ENCODE results near the gene VWF.
"Not testable (repeated sequence)": the region's sequence is repeated elsewhere in the genome, so short reads cannot be mapped to it uniquely, and the experiment has no call there.

Gene VWF

DNA sequence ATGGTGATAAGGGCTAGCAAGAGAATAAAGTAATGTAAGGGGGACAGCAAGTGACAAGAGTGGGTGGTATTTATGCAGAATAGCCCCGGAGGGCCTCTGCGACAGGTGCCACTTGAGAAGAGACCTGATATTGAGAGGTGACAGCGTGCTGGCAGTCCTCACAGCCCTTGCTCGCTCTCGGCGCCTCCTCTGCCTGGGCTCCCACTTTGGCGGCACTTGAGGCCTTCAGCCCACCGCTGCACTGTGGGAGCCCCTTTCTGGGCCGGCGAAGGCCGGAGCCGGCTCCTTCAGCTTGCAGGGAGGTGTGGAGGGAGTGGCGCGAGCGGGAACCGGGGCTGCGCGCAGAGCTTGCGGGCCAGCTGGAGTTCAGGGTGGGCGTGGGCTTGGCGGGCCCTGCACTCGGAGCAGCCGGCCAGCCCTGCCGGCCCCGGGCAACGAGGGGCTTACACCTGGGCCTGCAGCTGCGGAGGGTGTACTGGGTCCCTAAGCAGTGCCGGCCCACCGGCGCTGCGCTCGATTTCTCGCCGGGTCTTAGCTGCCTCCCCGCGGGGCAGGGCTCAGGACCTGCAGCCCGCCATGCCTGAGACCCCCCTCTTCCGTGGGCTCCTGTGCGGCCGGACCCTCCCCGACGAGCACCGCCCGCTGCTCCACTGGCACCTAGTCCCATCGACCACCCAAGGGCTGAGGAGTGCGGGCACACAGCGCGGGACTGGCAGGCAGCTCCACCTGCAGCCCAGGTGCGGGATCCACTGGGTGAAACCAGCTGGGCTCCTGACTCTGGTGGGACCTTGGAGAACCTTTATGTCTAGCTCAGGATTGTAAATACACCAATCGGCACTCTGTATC is 34.9 kb upstream of the VWF start:
- not testable (repeated sequence) for H3K36me3 ChIP-seq (ENCODE audit: insufficient read depth, low read length); H3K4me3 ChIP-seq (ENCODE audit: low read length); H3K27me3 ChIP-seq (ENCODE audit: insufficient read depth, low read length); H3K27ac ChIP-seq (ENCODE audit: low read depth, low read length); H3K4me1 ChIP-seq (ENCODE audit: insufficient read depth, low read length); H3K9me3 ChIP-seq (ENCODE audit: insufficient read depth, low read depth, low read length); H3K9ac ChIP-seq (ENCODE audit: low read depth, low read length)
- WGBS = 95% methylated on average over 50 of the region's 50 CpGs

DNA sequence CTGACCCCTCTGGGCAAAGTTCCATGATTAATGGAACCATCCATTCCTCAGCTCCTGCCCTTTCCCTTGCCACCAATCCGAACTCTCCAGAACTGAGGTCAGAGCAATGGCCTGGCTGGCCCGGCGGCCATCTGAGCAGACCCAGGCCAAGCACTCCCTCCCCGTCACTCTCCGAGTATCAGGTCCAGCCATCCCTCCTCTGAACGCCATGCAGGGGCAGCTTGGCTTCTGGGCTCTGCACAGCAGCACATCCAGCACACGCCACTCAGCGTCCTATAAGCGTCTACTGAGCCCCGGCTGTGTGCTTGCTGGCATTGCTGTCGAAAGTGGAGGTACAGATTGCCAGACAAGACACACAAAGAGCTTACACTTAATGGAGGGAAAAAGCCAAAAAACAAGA is 34.3 kb upstream of the VWF start:
- no peaks in the 10 kb centered on the region for H3K36me3 ChIP-seq (ENCODE audit: insufficient read depth, low read length)
- no peaks in the 10 kb centered on the region for H3K4me1 ChIP-seq (ENCODE audit: insufficient read depth, low read length)
- WGBS = 90% methylated on average over 11 of the region's 11 CpGs
- H3K9me3 ChIP-seq (ENCODE audit: insufficient read depth, low read depth, low read length) = no peaks in the 10 kb centered on the region
- H3K27ac ChIP-seq (ENCODE audit: low read depth, low read length) = no peak overlapping the region
- no peak overlapping the region for H3K4me3 ChIP-seq (ENCODE audit: low read length)
- H3K9ac ChIP-seq (ENCODE audit: low read depth, low read length) = no peak overlapping the region
- no peaks in the 10 kb centered on the region for H3K27me3 ChIP-seq (ENCODE audit: insufficient read depth, low read length)

DNA sequence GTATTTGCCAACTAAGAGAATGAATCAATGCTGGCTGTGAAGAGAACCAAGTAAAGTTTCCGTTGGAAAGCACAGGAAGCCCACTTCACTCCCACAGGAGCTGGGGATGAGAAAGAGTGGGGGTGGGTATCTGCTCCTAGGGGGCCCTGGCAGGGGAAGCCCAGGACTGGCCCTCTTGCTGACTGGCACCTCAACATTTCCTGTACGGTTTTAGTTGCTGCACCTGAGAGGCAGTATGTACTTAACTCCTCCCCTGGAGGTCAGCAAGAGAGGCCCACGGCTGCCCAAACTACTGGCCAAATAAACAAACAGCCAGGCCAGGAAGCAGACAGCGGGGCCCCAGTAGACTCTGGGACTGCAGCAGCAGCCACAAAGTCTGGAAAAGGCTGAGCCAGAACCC is 33.8 kb upstream of the VWF start:
- no peak overlapping the region for H3K9ac ChIP-seq (ENCODE audit: low read depth, low read length)

DNA sequence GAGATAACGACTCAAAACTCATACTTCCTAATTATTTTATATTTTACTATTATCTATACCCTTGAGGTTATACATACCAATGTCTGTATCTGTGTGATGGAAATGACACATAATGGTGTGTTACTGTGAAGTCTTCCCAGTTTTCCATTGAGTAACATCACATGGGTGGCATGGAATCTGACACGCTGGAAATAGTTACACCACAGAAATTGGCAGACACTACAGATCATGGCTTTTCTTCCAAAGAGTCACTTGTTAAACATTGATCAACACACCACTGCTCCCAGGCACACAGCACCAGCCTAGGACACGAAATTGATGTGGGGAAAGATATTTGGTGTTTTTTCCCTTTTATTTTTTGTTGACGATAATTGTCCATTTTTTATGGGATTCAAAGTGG is 33.0 kb upstream of the VWF start:
- H3K9me3 ChIP-seq (ENCODE audit: insufficient read depth, low read depth, low read length) = no peaks in the 10 kb centered on the region
- H3K9ac ChIP-seq (ENCODE audit: low read depth, low read length) = no peak overlapping the region
- no peaks in the 10 kb centered on the region for H3K27me3 ChIP-seq (ENCODE audit: insufficient read depth, low read length)
- no peak overlapping the region for H3K27ac ChIP-seq (ENCODE audit: low read depth, low read length)
- 97% methylated on average over 3 of the region's 4 CpGs for WGBS
- H3K36me3 ChIP-seq (ENCODE audit: insufficient read depth, low read length) = no peaks in the 10 kb centered on the region
- no peaks in the 10 kb centered on the region for H3K4me1 ChIP-seq (ENCODE audit: insufficient read depth, low read length)
- no peak overlapping the region for H3K4me3 ChIP-seq (ENCODE audit: low read length)

More for the DNA sequence above, 33.8 kb upstream of the VWF start:
- Histone ChIP-seq H3K4me3 (ENCODE audit: low read length) (no peak overlapping the region), H3K9me3 (ENCODE audit: insufficient read depth, low read depth, low read length) (no peaks in the 10 kb centered on the region), H3K36me3 (ENCODE audit: insufficient read depth, low read length) (no peaks in the 10 kb centered on the region), H3K4me1 (ENCODE audit: insufficient read depth, low read length) (no peaks in the 10 kb centered on the region), H3K27ac (ENCODE audit: low read depth, low read length) (no peak overlapping the region), H3K27me3 (ENCODE audit: insufficient read depth, low read length) (no peaks in the 10 kb centered on the region)
- WGBS = 79% methylated on average over 4 of the region's 4 CpGs

DNA sequence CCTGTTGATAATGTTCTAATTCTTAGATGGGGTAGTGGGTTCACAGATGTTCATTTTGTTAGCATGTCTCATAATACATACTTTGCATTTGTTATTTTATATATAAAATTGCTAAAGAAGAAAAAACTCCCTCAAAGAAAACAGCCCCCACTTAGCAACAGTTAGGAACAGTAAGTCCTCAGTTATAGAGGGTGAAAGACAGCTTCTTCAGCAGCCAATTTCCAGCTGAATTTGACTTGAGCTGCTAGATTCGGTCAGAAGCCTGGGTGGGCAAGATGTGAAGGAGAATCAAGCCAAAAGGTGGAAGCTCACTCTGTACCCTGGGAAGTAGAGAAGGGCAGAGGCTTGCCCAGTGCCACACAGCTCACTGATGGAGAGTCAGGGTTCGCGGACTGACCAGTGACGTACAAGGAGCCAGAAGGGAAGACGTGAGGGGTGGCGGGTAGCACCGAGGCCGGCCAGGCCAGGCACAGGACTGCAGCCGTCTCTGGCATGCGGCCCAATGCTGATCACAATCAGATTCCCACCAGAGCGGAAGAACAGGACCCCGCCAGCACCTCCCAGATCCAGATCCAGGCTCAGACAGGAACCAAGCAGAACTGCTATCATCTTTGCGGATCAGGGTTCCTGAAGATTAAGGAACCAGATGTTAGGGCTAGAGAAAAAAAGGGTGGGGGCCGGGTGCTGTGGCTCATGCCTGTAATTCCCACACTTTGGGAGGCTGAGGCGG is 30.4 kb upstream of the VWF start:
- H3K27ac ChIP-seq (ENCODE audit: low read depth, low read length) = no peak overlapping the region
- no peaks in the 10 kb centered on the region for H3K9me3 ChIP-seq (ENCODE audit: insufficient read depth, low read depth, low read length)
- H3K4me3 ChIP-seq (ENCODE audit: low read length) = no peak overlapping the region
- no peaks in the 10 kb centered on the region for H3K36me3 ChIP-seq (ENCODE audit: insufficient read depth, low read length)
- no peak overlapping the region for H3K9ac ChIP-seq (ENCODE audit: low read depth, low read length)
- H3K4me1 ChIP-seq (ENCODE audit: insufficient read depth, low read length) = no peaks in the 10 kb centered on the region
- no peaks in the 10 kb centered on the region for H3K27me3 ChIP-seq (ENCODE audit: insufficient read depth, low read length)
- WGBS = 90% methylated on average over 15 of the region's 15 CpGs

DNA sequence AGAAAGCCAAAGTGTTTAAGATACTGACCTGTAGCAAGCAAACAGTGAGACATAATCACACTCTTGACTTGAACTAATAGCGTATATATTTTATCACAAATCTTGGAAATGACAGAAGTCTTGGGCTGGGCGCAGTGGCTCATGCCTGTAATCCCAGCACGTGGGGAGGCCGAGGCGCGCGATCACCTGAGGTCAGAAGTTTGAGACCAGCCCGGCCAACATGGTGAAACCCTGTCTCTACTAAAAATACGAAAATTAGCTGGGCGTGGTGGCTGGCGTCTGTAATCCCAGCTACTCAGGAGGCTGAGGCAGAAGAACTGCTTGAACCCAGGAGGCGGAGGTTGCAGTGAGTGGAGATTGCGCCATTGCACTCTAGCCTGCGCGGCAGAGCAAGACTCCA is 24.3 kb upstream of the VWF start:
- not testable (repeated sequence) for H3K36me3 ChIP-seq (ENCODE audit: insufficient read depth, low read length); H3K27me3 ChIP-seq (ENCODE audit: insufficient read depth, low read length); H3K9me3 ChIP-seq (ENCODE audit: insufficient read depth, low read depth, low read length); H3K4me1 ChIP-seq (ENCODE audit: insufficient read depth, low read length); H3K27ac ChIP-seq (ENCODE audit: low read depth, low read length); H3K9ac ChIP-seq (ENCODE audit: low read depth, low read length); H3K4me3 ChIP-seq (ENCODE audit: low read length)
- WGBS = 98% methylated on average over 15 of the region's 15 CpGs

DNA sequence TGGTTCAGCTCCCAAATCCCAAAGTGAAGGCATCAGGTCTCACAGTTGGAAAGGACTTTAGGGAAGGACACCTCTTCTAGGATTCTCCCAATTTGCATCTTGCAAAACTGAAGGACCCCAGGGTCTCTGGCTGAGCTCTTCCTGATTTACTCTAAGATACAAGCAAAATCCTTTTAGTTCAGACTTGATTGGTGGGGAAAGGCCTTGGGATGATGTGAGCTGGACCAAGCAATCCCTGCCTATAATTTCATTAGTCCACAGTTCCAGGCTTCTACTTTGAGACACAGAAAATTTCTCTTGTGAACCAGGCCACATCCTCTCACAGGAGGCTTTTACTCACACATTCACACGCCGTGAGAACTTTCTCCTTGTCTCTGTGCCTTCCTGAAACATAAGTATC is 23.6 kb upstream of the VWF start:
- Histone ChIP-seq H3K27me3 (ENCODE audit: insufficient read depth, low read length) (no peaks in the 10 kb centered on the region), H3K4me3 (ENCODE audit: low read length) (no peak overlapping the region), H3K27ac (ENCODE audit: low read depth, low read length) (no peak overlapping the region), H3K4me1 (ENCODE audit: insufficient read depth, low read length) (no peaks in the 10 kb centered on the region), H3K9ac (ENCODE audit: low read depth, low read length) (no peak overlapping the region), H3K9me3 (ENCODE audit: insufficient read depth, low read depth, low read length) (no peaks in the 10 kb centered on the region), H3K36me3 (ENCODE audit: insufficient read depth, low read length) (no peaks in the 10 kb centered on the region)
- WGBS = 76% methylated on average over 2 of the region's 2 CpGs

DNA sequence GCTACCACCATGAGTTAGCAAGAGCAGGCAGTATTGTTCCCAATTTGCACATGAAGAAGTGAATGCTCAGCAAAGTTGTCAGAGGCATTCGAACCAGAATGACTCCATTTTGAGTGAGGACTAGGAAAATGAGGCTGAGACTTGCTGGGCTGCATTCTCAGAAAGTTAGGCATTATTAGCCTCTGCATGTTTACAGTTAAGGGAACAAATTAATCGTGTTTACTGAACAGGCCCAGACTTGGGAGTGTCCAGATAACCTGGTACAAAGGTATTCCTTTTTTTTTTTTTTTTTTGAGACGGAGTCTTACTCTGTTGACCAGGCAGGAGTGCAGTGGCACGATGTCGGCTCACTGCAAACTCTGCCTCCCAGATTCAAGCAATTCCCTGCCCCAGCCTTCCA is 22.5 kb upstream of the VWF start:
- H3K27me3 ChIP-seq (ENCODE audit: insufficient read depth, low read length) = no peaks in the 10 kb centered on the region
- H3K4me3 ChIP-seq (ENCODE audit: low read length) = no peak overlapping the region
- no peaks in the 10 kb centered on the region for H3K9me3 ChIP-seq (ENCODE audit: insufficient read depth, low read depth, low read length)
- H3K9ac ChIP-seq (ENCODE audit: low read depth, low read length) = no peak overlapping the region
- no peaks in the 10 kb centered on the region for H3K36me3 ChIP-seq (ENCODE audit: insufficient read depth, low read length)
- 90% methylated on average over 4 of the region's 5 CpGs for WGBS
- no peak overlapping the region for H3K27ac ChIP-seq (ENCODE audit: low read depth, low read length)
- H3K4me1 ChIP-seq (ENCODE audit: insufficient read depth, low read length) = no peaks in the 10 kb centered on the region

DNA sequence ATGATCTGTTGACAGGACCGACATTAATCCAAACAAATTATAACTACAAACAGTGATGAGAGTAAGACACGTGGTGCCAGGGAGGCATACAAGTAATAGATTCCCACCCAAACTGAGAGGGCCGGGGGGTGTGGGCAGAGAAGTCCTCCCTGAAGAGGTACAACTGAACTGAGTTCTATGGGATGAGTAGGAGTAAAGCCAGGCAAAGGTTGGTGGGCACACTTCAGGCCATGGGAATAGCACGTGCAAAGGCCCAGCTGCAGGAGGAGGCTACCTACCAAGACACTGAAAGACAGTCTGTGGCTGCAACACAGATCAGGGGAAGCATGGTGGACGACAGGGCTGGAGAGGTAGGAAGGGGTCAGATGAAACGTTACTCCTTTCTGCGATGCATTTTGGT is 22.0 kb upstream of the VWF start:
- Histone ChIP-seq H3K4me3 (ENCODE audit: low read length) (no peak overlapping the region), H3K9ac (ENCODE audit: low read depth, low read length) (no peak overlapping the region), H3K27me3 (ENCODE audit: insufficient read depth, low read length) (no peaks in the 10 kb centered on the region), H3K27ac (ENCODE audit: low read depth, low read length) (no peak overlapping the region), H3K36me3 (ENCODE audit: insufficient read depth, low read length) (no peaks in the 10 kb centered on the region), H3K9me3 (ENCODE audit: insufficient read depth, low read depth, low read length) (no peaks in the 10 kb centered on the region), H3K4me1 (ENCODE audit: insufficient read depth, low read length) (no peaks in the 10 kb centered on the region)
- WGBS = 91% methylated on average over 6 of the region's 7 CpGs

DNA sequence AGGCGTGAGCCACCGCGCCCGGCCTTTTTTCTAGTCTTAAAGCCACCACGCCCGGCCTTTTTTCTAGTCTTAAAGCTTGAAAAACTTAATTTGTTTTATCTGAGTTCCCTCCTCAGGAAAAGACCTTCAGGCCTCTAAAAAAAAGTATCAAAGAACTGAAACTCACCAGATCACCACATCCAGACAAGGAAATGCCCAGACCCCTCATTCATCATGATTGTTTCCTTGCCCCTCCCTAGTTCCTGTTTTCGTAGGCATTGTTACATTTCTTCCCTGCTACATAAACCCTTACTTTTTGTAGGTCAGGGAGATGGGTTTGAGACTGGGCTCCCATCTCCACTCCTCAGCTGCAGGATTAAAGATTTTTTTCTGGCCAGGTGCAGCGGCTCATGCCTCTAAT is 21.1 kb upstream of the VWF start:
- Histone ChIP-seq H3K27ac (ENCODE audit: low read depth, low read length) (no peak overlapping the region), H3K36me3 (ENCODE audit: insufficient read depth, low read length) (no peaks in the 10 kb centered on the region), H3K4me3 (ENCODE audit: low read length) (no peak overlapping the region), H3K9ac (ENCODE audit: low read depth, low read length) (no peak overlapping the region), H3K9me3 (ENCODE audit: insufficient read depth, low read depth, low read length) (no peaks in the 10 kb centered on the region), H3K4me1 (ENCODE audit: insufficient read depth, low read length) (0 out of 2 replicates have a peak, but pooled peaks cover 3% of the 10 kb centered on the region), H3K27me3 (ENCODE audit: insufficient read depth, low read length) (no peaks in the 10 kb centered on the region)
- 95% methylated on average over 7 of the region's 8 CpGs for WGBS

DNA sequence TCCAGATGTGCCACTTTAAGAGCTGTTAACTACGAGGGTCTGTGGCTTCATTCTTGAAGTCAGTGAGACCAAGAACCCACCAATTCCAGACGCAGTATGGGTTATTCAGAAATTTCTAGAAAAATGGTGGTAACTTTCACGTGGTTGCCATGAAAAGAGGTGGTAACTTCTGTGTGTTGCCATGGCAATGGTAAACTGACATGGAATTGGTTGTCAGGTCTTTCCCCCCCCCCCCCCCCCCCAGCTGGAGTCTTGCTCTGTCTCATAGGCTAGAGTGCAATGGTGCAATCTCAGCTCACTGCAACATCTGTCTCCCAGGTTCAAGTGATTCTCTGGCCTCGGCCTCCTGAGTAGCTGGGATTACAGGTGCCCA is 18.8 kb upstream of the VWF start:
- WGBS = 95% methylated on average over 4 of the region's 4 CpGs
- no peak overlapping the region for H3K4me3 ChIP-seq (ENCODE audit: low read length)
- H3K9ac ChIP-seq (ENCODE audit: low read depth, low read length) = no peak overlapping the region
- H3K36me3 ChIP-seq (ENCODE audit: insufficient read depth, low read length) = no peaks in the 10 kb centered on the region
- 0 out of 2 replicates have a peak, but pooled peaks cover 3% of the 10 kb centered on the region for H3K4me1 ChIP-seq (ENCODE audit: insufficient read depth, low read length)
- H3K27me3 ChIP-seq (ENCODE audit: insufficient read depth, low read length) = no peaks in the 10 kb centered on the region
- H3K27ac ChIP-seq (ENCODE audit: low read depth, low read length) = no peak overlapping the region
- no peaks in the 10 kb centered on the region for H3K9me3 ChIP-seq (ENCODE audit: insufficient read depth, low read depth, low read length)

Measured in HUES64 (cell line).